Adrenal gland (tissue), 12 donors: ENCODE results near the gene AEBP1. TPM values are rescaled to one million over a fixed set of nuclear protein-coding genes. Genes with fewer than 3 reads are reported as not detected.

ENCODE experiments used
- DNase-seq, 7 donors: peaks; one replicate each; pipeline ENCODE4 v3.0.0-alpha.2; 2019 to 2020
- H3K27ac ChIP-seq, 5 donors: fragments of 200-600 bp; sonication (generic) in 4 of 5; 1 replicate in 3 of 5; 2 replicates in 2 of 5; pipeline versions ENCODE4 v1.5.1 to v1.8.0; 2016 to 2020; ENCODE audit warnings: mild to moderate bottlenecking in 1 of 5
- H3K27me3 ChIP-seq: fragments of 200-600 bp; 2 replicates; pipeline ENCODE4 v1.8.0; 2021
- H3K36me3 ChIP-seq, 2 donors: fragments of 200-600 bp; replicated peaks in 1 of 2; 1 replicate in 1 of 2; 2 replicates in 1 of 2; pipeline versions ENCODE4 v1.5.1 to v1.8.0; 2018 to 2022
- H3K4me1 ChIP-seq, 2 donors: fragments of 200-600 bp; replicated peaks in 1 of 2; 1 replicate in 1 of 2; 2 replicates in 1 of 2; pipeline versions ENCODE4 v1.5.1 to v1.8.0; 2018 to 2021
- H3K4me3 ChIP-seq, 4 donors: fragments of 200-600 bp; sonication (generic) in 3 of 4; one replicate each; pipeline ENCODE4 v1.5.1; 2016 to 2018
- H3K9me3 ChIP-seq, 3 donors: fragments of 200-600 bp; sonication (generic) in 1 of 3; replicated peaks in 1 of 3; 1 replicate in 2 of 3; 2 replicates in 1 of 3; pipeline versions ENCODE4 v1.5.1 to v1.8.0; 2016 to 2021
- CTCF ChIP-seq, 6 experiments: fragments of 450-650 bp in 4 of 6; fragments of 200-600 bp in 2 of 6; sonication (generic) in 1 of 6; IDR thresholded peaks; 1 replicate in 5 of 6; 2 replicates in 1 of 6; pipeline versions ENCODE4 v1.5.1 to v1.8.0; 2016 to 2021; ENCODE audit warnings: antibody characterized with exemption in 6 of 6, mild to moderate bottlenecking in 2 of 6, moderate library complexity in 1 of 6
- POLR2A ChIP-seq, 2 donors: fragments of 450-650 bp; IDR thresholded peaks; one replicate each; pipeline ENCODE4 v1.6.1; 2017; ENCODE audit warnings: antibody characterized with exemption in 2 of 2, mild to moderate bottlenecking in 2 of 2, moderate library complexity in 1 of 2
- WGBS, 4 donors: extraction: QIAGEN DNeasy Blood & Tissue Kit in 2 of 4; methylation state at CpG; one replicate each; pipeline versions ENCODE4 v1.1.5 to v1.1.7; 2013 to 2017; 5-methylcytosine and 5-hydroxymethylcytosine counted together
- intact Hi-C, 2 donors: fragments of 100-400 bp; cut with DNase I; formaldehyde crosslinking; loops; one replicate each; pipeline versions ENCODE4 v1.14.1 to v1.15.0; 2022 to 2023
- polyA plus RNA-seq, 3 donors: library from polyadenylated mRNA; stranded (reverse); fragments of 200-250 nt in 2 of 3; fragments of 350-450 nt in 1 of 3; fragmentation: Illumina TruSeq in 1 of 3; extraction: RNeasy Lipid Tissue Mini Kit (QIAGEN cat#74804) in 1 of 3; gene quantifications; one replicate each; pipeline ENCODE4 v1.2.3, GENCODE V29; 2013 to 2014
- total RNA-seq, 9 donors: library from RNA; depleted of rRNA in 4 of 9; stranded (reverse); fragments of >200 nt in 4 of 9; fragments of 120-200 nt in 1 of 9; fragmentation: NEBNext Ultra II Directional in 1 of 9; extraction: Animal tissue kit (Norgen Biotek cat#: 25700) in 1 of 9; gene quantifications; one replicate each; pipeline versions ENCODE4 v1.1.0 to v1.2.4, GENCODE V29; 2013 to 2023
- donor health status: healthy with polysubstance abuse.
- donor health status: Bipolar disorder and iron deficiency.
- donor health status: DM: yes; HTN: yes; CAD: no.
- donor health status: DM: no; HTN: no; CAD: no.
- donor health status: DM: no; HTN: no; CAD: no.
- donor health status: DM: yes; HTN: yes; CAD: no.

The AEBP1 gene
- total and polyA plus RNA-seq, 12 donors: 5.4 to 292 (median 127) TPM

DNA sequence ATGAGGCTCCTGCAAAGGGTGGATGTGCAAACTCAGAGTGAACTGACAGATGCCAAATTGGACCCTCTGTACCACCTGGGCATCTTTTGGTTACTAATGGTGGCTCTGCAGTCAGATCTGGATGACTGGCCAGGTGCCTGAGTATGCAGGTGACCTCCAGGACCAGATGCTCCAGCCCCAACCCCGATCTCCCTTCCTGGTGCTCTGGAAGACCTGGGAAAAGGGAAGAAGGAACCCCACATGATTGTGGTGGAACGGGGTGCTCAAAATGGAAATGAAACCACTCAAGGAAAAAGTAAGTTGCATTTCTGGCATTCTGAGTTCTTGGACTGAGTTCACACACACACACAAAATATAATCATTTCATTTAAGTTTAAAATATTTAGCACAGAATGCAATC is 9.8 kb upstream of the AEBP1 start:
- H3K4me3 ChIP-seq: no peak overlapping the region
- H3K36me3 ChIP-seq: no peaks in the 10 kb centered on the region
- no peak for DNase-seq
- H3K27me3 ChIP-seq: no peaks in the 10 kb centered on the region
- intact Hi-C loops: no loop called here
- H3K4me1 ChIP-seq: no peaks in the 10 kb centered on the region
- no peak for TF ChIP-seq CTCF (IDR thresholded peaks at IDR 0.05)
- TF ChIP-seq POLR2A (IDR thresholded peaks at IDR 0.05): no peak
- no peaks in the 10 kb centered on the region for H3K9me3 ChIP-seq
- WGBS, 4 donors: 47 to 69% (median 58%) methylated on average over 2 of the region's 2 CpGs
- H3K27ac ChIP-seq: peak overlapping the region in 2 of 5 donors; percentile 7 to 26

DNA sequence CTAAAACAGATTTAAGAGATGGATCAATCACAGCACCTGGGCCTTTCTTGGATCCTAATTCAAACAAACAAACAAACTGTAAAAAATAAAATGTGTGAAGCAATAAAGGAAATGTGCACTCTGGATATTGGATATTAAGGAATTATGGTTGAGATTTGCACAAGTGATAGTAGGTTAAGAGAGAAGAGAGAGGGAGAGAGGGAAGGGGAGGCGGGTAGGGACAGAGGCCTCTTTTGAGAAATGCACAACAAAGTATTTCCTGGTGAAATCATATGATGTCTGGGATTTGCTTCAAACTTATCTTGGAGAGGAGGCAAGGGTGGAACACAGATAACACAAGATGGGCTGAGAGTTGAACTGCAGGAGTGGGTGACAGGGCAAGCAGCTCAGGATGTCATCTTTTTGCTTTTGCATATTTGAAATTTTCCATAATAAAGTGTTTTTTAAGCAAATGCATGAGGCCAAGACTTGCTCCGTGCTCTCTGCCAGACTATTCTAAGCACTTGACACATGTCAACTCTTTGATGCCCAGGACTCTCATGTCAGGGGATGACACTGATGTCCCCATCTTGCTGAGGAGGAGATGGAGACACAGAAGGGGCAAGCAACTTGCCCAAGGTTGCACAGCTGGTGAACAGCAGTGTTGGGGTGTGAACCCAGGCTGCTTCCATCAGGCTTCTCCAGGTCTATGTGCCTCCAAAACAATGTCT is 9.1 kb upstream of the AEBP1 start:
- no peaks in the 10 kb centered on the region for H3K27me3 ChIP-seq
- H3K9me3 ChIP-seq: no peaks in the 10 kb centered on the region
- no peak for DNase-seq
- H3K27ac ChIP-seq: peak overlapping the region in 3 of 5 donors; percentile 30 to 61 (median 58)
- no peaks in the 10 kb centered on the region for H3K36me3 ChIP-seq
- intact Hi-C loops: no loop called here
- no peak overlapping the region for H3K4me3 ChIP-seq
- whole genome bisulfite sequencing, 4 donors: 57 to 78% (median 76%) methylated on average over 2 of the region's 2 CpGs
- TF ChIP-seq CTCF (IDR thresholded peaks at IDR 0.05) (no peak), POLR2A (IDR thresholded peaks at IDR 0.05) (no peak)
- no peaks in the 10 kb centered on the region for H3K4me1 ChIP-seq

- Histone ChIP-seq H3K36me3 (no peaks in the 10 kb centered on the region), H3K27ac (peak overlapping the region in 2 of 5 donors; percentile 58 to 61)
- WGBS, 4 donors: 87 to 98% (median 90%) methylated on average over 3 of the region's 3 CpGs
Measured at GRCh38 chr7:44095781-44096180, 8.4 kb upstream of the AEBP1 start.

GRCh38 chr7:44096326-44096881 is 7.7 kb upstream of the AEBP1 start:
- no peak overlapping the region for H3K27ac ChIP-seq
- intact Hi-C loops: no loop called here
- H3K9me3 ChIP-seq: no peaks in the 10 kb centered on the region
- no peaks in the 10 kb centered on the region for H3K36me3 ChIP-seq
- 81 to 98% (median 84%) methylated on average over 5 to 8 of the region's 8 CpGs for whole genome bisulfite sequencing, 4 donors
- H3K27me3 ChIP-seq: no peaks in the 10 kb centered on the region
- TF ChIP-seq CTCF (IDR thresholded peaks at IDR 0.05) (no peak), POLR2A (IDR thresholded peaks at IDR 0.05) (no peak)
- H3K4me3 ChIP-seq: no peak overlapping the region
- DNase-seq: no peak
- H3K4me1 ChIP-seq: no peaks in the 10 kb centered on the region

More at GRCh38 chr7:44095781-44096180, 8.4 kb upstream of the AEBP1 start:
- no peak for TF ChIP-seq CTCF (IDR thresholded peaks at IDR 0.05)
- no peak for TF ChIP-seq POLR2A (IDR thresholded peaks at IDR 0.05)
- DNase-seq: no peak
- no peak overlapping the region for H3K4me3 ChIP-seq
- H3K9me3 ChIP-seq: no peaks in the 10 kb centered on the region
- H3K27me3 ChIP-seq: no peaks in the 10 kb centered on the region
- intact Hi-C loops: no loop called here
- no peaks in the 10 kb centered on the region for H3K4me1 ChIP-seq
